ENCODE data around the gene CTNND2.

GRCh38 chr5:11227064-11227463 is 677.2 kb downstream of the CTNND2 start:
- TF ChIP-seq RCOR1 (IDR thresholded peaks at IDR 0.05; ENCODE audit: low read length): no peak
- TF ChIP-seq USF2 (IDR thresholded peaks at IDR 0.05; ENCODE audit: borderline replicate concordance, low read depth, low read length): no peak
- no peak for TF ChIP-seq MEF2A (IDR thresholded peaks at IDR 0.05; ENCODE audit: borderline replicate concordance, low read depth)
- TF ChIP-seq, protein P1, sequence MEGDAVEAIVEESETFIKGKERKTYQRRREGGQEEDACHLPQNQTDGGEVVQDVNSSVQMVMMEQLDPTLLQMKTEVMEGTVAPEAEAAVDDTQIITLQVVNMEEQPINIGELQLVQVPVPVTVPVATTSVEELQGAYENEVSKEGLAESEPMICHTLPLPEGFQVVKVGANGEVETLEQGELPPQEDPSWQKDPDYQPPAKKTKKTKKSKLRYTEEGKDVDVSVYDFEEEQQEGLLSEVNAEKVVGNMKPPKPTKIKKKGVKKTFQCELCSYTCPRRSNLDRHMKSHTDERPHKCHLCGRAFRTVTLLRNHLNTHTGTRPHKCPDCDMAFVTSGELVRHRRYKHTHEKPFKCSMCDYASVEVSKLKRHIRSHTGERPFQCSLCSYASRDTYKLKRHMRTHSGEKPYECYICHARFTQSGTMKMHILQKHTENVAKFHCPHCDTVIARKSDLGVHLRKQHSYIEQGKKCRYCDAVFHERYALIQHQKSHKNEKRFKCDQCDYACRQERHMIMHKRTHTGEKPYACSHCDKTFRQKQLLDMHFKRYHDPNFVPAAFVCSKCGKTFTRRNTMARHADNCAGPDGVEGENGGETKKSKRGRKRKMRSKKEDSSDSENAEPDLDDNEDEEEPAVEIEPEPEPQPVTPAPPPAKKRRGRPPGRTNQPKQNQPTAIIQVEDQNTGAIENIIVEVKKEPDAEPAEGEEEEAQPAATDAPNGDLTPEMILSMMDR (IDR thresholded peaks at IDR 0.05): no peak
- TF ChIP-seq, protein P2, sequence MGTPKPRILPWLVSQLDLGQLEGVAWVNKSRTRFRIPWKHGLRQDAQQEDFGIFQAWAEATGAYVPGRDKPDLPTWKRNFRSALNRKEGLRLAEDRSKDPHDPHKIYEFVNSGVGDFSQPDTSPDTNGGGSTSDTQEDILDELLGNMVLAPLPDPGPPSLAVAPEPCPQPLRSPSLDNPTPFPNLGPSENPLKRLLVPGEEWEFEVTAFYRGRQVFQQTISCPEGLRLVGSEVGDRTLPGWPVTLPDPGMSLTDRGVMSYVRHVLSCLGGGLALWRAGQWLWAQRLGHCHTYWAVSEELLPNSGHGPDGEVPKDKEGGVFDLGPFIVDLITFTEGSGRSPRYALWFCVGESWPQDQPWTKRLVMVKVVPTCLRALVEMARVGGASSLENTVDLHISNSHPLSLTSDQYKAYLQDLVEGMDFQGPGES (IDR thresholded peaks at IDR 0.05; ENCODE audit: low read depth, low read length): no peak
- TF ChIP-seq POLR2AphosphoS5 (IDR thresholded peaks at IDR 0.05; ENCODE audit: low read depth, low read length): no peak
- TF ChIP-seq RXRA (IDR thresholded peaks at IDR 0.05; ENCODE audit: borderline replicate concordance, low read depth): no peak
- TF ChIP-seq EP300 (IDR thresholded peaks at IDR 0.05; ENCODE audit: borderline replicate concordance in 1 of 2, low read depth in 1 of 2, low read length in 1 of 2): no peak
- no peak for TF ChIP-seq NRF1 (IDR thresholded peaks at IDR 0.05; ENCODE audit: low read depth, low read length)

All from SK-N-SH (cell line).